Activated naive CD4-positive, alpha-beta T cell treated with anti-CD3 and anti-CD28 coated beads, Interleukin-2, amount 50 U/mL, for 72 hours (primary cell): ENCODE data around the gene ART3. TPM values are rescaled to one million over a fixed set of nuclear protein-coding genes. Genes with fewer than 3 reads are reported as not detected.
A peak's percentile ranks its signal among the peaks of the same experiment; 100 is the strongest.

Experiments
- ATAC-seq, 2 donors: fragments of 150-1000 bp; cut with Tn5 transposase; 2 replicates each; pipeline ENCODE4 v1.10.0; 2021; ENCODE audit warnings: mild to moderate bottlenecking in 2 of 2, moderate library complexity in 2 of 2
- DNase-seq, 2 donors: peaks; one replicate each; pipeline ENCODE4 v3.0.0; 2021 to 2022; ENCODE audit warnings: low spot score in 2 of 2
- H3K27ac Mint-ChIP-seq, 2 donors: one replicate each; pipeline ENCODE4 v1.8.0; 2022; ENCODE audit warnings: mild to moderate bottlenecking in 2 of 2, mixed read lengths in 2 of 2
- H3K36me3 Mint-ChIP-seq, 2 donors: one replicate each; pipeline ENCODE4 v1.8.0; 2022; ENCODE audit warnings: mixed read lengths in 2 of 2
- H3K9me3 Mint-ChIP-seq, 2 donors: one replicate each; pipeline ENCODE4 v1.8.0; 2022; ENCODE audit warnings: mixed read lengths in 2 of 2
- total RNA-seq, 2 donors: library from RNA; stranded (reverse); gene quantifications; one replicate each; pipeline ENCODE4 v1.2.3, GENCODE V29; 2022

ART3 gene
- total RNA-seq, 2 donors from 2014 or later, result 0.82 TPM; not detected in 1

DNA sequence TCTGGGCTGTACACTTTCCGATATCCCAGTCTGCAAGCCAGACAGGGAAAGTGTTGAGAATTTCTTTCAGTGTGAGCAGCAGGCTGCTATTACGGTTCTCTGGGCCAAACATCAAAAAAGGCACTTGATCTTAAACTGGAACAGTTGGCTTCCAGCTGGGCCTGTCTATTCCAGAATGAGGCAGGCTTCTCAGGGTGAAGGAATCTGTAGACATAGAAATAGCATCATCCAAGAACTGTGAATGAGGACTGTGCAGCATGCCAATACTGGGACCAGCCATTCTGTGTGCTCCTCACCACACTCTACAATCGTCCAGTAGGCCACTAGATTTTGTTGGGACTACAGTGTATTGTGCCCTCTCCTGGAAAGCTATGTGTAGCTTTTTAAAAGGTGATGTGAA is 31.1 kb downstream of the ART3 start:
- Mint-ChIP-seq H3K27ac (no peak overlapping the region), H3K9me3 (no peaks in the 10 kb centered on the region), H3K36me3 (no peaks in the 10 kb centered on the region)
- ATAC-seq (no peak), DNase-seq (no peak)

DNA sequence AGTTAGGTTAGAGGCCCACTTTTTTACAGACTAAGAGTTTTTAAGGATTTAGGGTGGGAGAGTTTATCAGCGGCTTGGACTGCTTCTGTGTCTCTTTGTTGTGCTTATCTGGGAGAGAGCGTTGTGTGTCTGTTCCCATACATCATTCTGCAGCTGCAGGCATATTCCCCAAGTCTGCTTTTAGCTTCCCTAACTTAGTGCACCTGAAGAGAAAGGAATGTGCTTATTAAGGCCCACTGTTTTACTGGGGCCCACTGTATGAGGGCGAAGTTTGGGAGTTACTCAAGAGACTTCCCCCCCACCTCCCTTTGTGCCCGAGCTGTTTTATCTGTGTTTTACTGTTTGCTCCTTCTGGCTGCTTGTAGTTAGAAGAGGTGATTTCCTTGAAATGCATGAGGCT is 31.9 kb downstream of the ART3 start:
- DNase-seq (no peak), ATAC-seq (no peak)
- H3K9me3 Mint-ChIP-seq, result no peaks in the 10 kb centered on the region
- no peak overlapping the region for H3K27ac Mint-ChIP-seq
- H3K36me3 Mint-ChIP-seq, result no peaks in the 10 kb centered on the region

DNA sequence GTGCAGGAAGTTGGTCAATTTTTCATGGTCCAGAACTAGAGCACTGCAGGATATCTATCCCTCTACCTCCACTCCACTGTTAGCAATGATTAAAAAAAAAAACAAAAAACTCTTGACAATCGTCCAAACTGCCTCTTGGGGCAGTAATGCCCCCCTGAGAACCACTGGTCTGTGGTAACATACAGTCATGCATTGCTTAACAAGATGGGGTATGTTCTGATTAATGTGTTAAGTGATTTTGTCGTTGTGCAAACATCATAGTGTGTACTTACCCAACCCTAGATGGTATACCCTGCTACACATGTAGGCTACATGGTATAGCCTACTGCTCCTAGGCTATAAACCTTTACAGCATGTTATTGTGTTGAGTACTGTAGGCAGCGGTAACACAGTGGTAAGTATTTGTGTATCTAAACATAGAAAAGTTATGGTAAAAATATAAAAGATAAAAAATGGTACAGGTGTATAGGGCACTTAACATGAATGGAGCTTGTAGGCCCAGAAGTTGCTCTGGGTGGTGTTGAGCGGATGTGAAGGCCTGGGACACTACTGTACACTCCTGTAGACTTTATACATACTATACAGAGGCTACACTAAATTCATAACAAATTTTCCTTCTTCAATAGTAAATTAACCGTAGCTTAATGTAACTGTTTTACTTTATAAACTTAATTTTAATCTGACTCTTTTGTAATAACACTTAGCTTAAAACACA is 34.1 kb downstream of the ART3 start:
- H3K9me3 Mint-ChIP-seq, result no peaks in the 10 kb centered on the region
- H3K27ac Mint-ChIP-seq, result no peak overlapping the region
- ATAC-seq (peak in 1 of 2 donors; percentile 28), DNase-seq (no peak)
- peaks cover 0 to 8% of the 10 kb centered on the region in 2 donors for H3K36me3 Mint-ChIP-seq

DNA sequence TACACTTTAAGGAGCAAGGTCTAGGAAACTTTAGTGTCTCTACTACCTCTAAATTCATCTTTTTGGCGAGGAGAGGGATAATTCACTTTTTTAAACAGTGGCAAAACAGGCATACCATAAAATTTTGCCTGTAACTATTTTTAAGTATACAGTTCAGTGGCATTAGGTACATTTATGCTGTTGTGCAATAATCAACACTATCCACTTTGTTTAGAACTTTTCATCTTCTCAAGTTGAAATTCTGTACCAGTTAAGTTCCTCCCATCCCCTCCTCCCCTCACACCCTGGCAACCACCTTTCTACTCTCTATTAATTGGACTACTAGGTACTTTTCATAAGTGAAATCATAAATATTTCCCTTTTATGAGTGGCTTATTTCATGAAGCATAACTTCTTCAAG is 42.3 kb downstream of the ART3 start:
- H3K36me3 Mint-ChIP-seq, result peaks cover 11 to 46% of the 10 kb centered on the region in 2 donors

DNA sequence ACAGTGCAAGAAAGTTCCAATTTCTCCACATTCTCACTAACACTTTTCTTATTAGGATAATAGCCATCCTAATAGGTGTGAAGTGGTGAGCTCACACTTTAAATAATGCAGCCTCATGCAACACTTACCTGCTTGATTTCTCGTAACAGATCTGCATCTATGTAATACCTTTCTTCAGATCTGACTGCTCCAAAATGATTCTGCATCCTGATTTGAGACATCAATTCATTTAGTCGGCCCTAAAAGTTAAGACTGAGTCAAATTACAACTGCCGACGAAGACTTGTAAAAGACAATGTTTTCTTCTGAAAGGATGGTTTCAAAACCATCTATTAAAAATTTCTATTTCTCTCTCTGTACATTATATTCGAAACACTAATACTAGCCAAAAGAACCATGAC is 43.0 kb downstream of the ART3 start:
- no peak for ATAC-seq
- H3K36me3 Mint-ChIP-seq, result peaks cover 11 to 47% of the 10 kb centered on the region in 2 donors
- no peak overlapping the region for H3K27ac Mint-ChIP-seq

More for the DNA sequence above, 42.3 kb downstream of the ART3 start:
- no peak for ATAC-seq
- H3K9me3 Mint-ChIP-seq, result no peaks in the 10 kb centered on the region
- DNase-seq, result no peak
- H3K27ac Mint-ChIP-seq, result no peak overlapping the region

DNA sequence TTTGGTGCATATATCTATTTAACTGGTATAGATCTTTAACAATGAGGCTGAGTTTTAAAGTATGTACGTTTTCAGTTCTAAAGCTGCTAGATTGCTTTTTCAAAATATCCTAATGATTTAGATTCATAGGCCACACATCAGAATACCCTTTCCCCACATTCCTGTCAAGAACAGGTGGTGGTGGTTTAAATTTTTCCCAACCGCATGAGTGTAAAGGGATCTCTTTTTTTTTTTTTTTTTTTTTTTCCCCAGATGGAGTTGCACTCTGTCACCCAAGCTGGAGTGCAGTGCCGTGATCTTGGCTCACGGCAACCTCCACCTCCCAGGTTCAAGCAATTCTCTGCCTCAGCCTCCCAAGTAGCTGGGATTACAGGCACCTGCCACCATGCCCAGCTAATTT is 45.7 kb downstream of the ART3 start:
- ATAC-seq, result no peak
- Mint-ChIP-seq H3K9me3 (no peaks in the 10 kb centered on the region), H3K27ac (no peak overlapping the region), H3K36me3 (peaks cover 11 to 60% of the 10 kb centered on the region in 2 donors)
- DNase-seq, result no peak

More for the DNA sequence above, 43.0 kb downstream of the ART3 start:
- no peaks in the 10 kb centered on the region for H3K9me3 Mint-ChIP-seq
- no peak for DNase-seq

DNA sequence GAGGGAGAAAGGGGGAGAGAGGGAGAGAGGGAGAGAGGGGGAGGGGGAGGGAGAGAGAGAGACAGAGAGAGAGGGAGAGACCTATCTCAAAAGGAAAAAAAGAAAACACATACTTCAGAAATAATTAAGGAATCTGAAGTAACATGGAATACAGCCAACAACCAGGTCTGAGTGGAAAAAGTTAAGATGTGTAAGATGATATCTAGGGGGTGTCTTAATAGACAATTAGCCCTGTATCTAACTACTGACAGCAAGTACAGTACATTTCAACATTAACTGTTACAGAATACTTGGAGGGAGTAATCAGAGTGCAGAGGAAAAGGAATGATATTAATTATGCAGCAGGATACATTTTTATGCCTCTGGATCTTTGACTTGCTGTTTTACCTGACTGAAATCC is 51.3 kb downstream of the ART3 start:
- H3K36me3 Mint-ChIP-seq, result peaks cover 6 to 35% of the 10 kb centered on the region in 2 donors

DNA sequence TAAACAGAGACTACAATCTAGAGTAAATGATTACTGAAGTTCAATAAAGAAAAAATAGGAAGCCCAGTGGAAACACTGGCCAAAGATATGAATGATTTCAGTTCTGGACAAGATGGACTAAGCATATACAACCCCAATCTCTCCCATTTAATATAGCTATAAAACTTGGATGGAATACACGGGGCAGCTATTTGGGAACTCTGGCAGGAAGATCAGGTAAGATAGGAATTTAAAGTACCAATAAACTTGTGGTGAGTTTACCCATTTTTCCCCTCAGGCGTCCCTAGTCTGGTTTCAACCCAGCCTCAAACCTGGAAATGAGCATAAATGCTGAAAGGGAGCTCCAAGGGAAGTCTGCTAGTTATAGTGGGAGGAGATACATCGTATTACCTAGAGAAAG is 53.2 kb downstream of the ART3 start:
- Mint-ChIP-seq H3K36me3 (peaks cover 6 to 29% of the 10 kb centered on the region in 2 donors), H3K9me3 (no peaks in the 10 kb centered on the region), H3K27ac (no peak overlapping the region)
- no peak for DNase-seq
- no peak for ATAC-seq

More for the DNA sequence above, 51.3 kb downstream of the ART3 start:
- Mint-ChIP-seq H3K9me3 (no peaks in the 10 kb centered on the region), H3K27ac (no peak overlapping the region)
- ATAC-seq, result no peak
- no peak for DNase-seq

DNA sequence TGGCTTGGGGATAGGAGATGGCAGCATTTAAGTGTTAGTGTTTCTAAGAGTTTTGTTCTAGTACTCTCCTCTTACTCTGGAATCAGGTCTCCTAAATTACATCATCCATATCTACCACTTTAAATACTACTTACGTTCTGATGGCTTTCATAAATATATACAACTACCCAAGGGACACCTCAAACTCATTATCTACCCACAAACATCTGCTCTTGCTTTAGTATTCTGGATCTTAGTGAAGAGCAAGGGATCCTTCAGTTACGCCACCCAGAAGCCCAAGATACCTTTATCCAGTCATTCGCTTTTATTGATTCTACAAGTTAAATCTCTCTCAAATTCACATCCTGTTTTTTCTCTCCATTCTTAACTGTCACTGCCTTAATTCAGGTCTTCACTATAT is 66.7 kb downstream of the ART3 start:
- ATAC-seq (no peak), DNase-seq (no peak)
- Mint-ChIP-seq H3K36me3 (peaks cover 13 to 26% of the 10 kb centered on the region in 2 donors), H3K9me3 (no peaks in the 10 kb centered on the region), H3K27ac (peak overlapping the region in 1 of 2 donors; percentile 50)

DNA sequence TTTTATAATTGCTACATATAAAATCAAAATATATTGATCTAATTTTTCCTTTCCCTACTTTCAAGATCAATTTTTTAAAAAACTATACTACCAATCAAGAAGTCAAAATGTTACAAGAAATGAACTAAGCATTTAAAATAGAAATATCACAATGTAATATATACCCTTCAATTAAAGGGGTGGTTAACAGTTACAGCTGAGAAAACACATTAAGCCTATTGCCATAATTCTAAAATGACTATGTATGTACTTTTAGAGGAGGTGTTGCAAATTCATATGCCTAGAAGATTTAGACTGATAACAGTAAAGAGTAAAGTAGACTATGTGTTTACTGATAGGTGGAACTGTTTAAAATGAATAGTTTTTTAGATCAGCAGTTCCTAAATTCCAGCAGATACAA is 70.0 kb downstream of the ART3 start:
- H3K9me3 Mint-ChIP-seq, result no peaks in the 10 kb centered on the region
- H3K36me3 Mint-ChIP-seq, result peaks cover 29 to 36% of the 10 kb centered on the region in 2 donors
- H3K27ac Mint-ChIP-seq, result no peak overlapping the region
- DNase-seq (no peak), ATAC-seq (no peak)

DNA sequence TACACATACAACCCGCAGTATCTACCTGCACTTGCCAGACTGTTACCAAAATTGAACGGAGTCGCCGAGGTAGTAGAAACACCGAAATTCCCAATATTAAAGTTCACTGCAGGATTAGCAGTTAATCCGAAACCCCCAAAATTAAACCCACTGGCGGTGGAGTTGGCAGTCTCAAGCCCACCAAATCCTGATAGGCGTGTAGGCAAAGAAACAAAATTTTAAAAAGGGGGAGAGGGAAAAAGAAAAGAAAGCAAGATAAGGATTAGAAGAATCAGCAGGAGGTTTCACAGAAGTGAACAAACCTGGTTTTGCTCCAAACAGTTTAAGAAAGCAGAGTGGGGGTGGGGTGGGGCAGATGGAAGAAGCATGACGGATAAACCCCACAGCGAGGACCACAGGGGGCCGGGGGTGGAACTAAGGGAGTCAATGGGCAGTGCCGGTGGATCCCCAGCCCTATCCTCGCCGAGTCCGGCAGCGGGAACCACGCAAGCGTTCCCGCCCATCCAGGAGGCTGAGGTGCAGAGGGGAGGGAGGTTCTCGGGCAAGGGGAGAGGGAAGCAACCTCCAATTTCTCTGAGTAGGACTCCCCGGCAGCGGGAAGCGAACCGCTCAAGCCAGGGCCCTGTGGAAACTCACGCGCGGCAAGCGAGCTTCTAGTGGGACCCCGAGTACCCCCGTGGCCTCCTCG is 73.1 kb downstream of the ART3 start:
- peak; percentile 41 to 74 for DNase-seq
- Mint-ChIP-seq H3K27ac (peak overlapping the region; percentile 95 to 99), H3K9me3 (no peaks in the 10 kb centered on the region), H3K36me3 (peaks cover 18 to 21% of the 10 kb centered on the region in 2 donors)
- peak; percentile 66 to 86 for ATAC-seq

DNA sequence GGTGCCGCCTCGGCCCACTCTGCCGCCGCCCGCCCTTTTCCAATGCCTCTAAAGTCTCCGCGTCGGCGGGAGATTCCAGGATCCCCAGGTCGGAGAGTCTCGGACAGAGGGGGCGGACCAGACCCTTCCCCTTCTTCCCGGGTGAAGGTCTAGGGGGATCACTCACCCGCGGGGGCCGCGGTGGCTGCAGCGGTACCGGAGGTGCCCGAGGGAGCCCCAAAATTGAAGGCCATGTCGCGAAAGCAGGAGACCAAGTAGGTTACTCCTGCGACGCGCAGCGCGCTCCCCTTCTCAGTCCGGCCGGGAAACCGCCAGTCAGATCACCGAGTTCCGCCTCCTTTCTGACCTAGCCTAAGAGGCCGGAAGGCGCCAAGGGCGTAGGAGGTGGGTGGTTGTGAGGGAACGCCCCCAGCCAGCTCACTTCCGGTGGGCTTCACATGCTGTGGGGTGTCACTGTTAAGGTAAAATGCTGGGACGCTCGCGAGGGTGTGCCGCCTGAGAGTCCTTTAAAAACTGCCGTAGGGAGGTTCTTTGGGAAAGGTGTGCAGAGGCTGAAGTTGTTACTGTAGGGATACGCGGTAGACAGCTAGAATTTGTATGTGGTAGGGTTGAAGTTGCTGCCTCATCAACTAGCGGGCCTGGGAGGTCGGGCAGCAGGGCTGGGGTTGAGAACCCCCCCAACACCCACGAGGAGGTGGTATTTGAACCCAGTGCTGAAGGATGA is 73.8 kb downstream of the ART3 start, which contains the start of gene NUP54:
Gene NUP54, minus strand, starts transcription at position 256 of the 724 bp plus-strand sequence. Its CDS starts 23 bp downstream, at position 233.
- DNase-seq (peak; percentile 94 to 97), ATAC-seq (peak; percentile 97 to 99)
- Mint-ChIP-seq H3K36me3 (peaks cover 15 to 18% of the 10 kb centered on the region in 2 donors), H3K27ac (peak within 1 kb of the TSS; percentile 95 to 99), H3K9me3 (no peaks in the 10 kb centered on the region)

DNA sequence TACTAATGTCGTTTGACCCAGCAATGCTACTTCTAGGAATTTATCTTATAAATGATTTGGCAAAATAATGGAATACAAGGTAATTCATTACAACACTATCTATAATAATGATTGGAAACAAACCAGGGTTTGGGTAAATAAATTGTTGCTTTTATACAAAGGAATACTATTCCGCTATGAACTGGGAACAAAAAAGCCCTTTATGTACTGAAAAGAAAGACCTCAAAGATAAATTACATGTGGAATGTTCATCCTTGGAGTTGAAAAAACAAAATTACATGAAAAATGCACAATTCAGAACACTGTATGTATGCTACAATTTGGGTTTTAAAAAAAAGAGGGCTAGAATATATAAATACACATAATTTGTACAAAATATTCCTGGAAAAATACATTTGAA is 78.8 kb downstream of the ART3 start:
- DNase-seq (no peak), ATAC-seq (no peak)
- peaks cover 4 to 13% of the 10 kb centered on the region in 2 donors for H3K36me3 Mint-ChIP-seq
- H3K9me3 Mint-ChIP-seq, result peaks cover 3 to 9% of the 10 kb centered on the region in 2 donors
- H3K27ac Mint-ChIP-seq, result no peak overlapping the region

DNA sequence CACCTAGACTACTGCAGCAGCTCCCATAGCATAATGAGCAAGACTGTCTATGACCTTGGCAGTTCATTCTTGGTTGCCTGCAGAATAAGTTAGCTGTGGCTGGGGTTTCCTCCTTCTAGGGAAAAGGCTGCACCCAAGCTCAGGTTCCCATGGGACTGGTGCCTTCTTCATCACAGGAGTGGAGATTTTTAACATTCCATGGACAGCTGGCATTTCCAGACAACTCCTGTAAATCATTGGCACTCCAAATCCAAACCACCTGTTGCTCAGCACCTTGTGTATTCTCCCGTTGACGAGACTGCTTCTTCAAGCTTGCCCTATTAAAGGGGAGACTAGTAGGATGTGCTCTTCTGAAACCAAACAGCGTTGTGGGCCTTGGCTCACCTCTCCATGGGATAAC is 81.5 kb downstream of the ART3 start:
- Mint-ChIP-seq H3K9me3 (peaks cover 3 to 9% of the 10 kb centered on the region in 2 donors), H3K36me3 (peaks cover 0 to 8% of the 10 kb centered on the region in 2 donors), H3K27ac (no peak overlapping the region)
- DNase-seq (no peak), ATAC-seq (no peak)

DNA sequence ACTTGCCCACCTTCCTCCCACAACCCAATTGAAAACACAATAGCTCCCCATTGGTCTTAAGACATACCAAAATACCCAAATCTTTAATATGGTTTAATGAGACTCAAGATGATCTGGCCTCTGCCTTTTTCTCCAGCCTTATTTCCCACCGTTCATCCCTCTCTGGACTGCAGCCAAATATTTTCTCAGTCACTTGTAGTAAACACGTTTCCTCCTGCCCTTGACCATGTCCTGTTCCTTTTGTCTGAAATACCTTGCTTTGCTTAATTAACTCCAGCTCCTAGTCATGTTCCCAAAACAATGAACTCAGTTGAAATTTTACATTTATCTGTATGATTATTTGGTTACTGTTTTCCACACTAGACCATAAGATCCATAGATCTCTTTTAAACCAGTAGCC is 82.1 kb downstream of the ART3 start:
- H3K36me3 Mint-ChIP-seq, result peaks cover 0 to 8% of the 10 kb centered on the region in 2 donors
- DNase-seq, result no peak
- H3K9me3 Mint-ChIP-seq, result peaks cover 3 to 9% of the 10 kb centered on the region in 2 donors
- no peak overlapping the region for H3K27ac Mint-ChIP-seq
- no peak for ATAC-seq

DNA sequence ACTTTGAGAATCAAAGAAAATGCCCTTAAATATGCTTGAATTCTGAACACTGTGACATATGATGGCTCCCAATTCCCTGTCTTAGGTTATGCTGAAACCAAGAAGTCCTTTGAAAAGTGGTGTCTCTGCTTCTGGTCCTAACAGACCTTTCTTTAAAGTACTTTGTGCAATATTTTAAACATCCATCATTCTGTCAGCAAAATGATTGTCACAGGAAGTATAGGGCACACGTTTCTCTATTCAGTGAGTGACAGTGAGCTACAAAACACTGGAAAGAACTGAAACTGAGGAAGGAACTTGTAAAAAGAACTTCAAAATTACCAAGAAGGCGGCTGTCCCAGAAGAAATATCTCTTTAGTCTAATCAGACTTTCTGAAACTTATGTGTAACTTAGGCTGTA is 85.8 kb downstream of the ART3 start:
- no peak for ATAC-seq
- no peak for DNase-seq
- no peak overlapping the region for H3K27ac Mint-ChIP-seq
- H3K9me3 Mint-ChIP-seq, result peaks cover 0 to 3% of the 10 kb centered on the region in 2 donors
- H3K36me3 Mint-ChIP-seq, result peaks cover 0 to 1% of the 10 kb centered on the region in 2 donors
